ENCODE data around the gene USP22.
A peak's percentile ranks its signal among the peaks of the same experiment; 100 is the strongest.

Gene USP22

GRCh38 chr17:21044971-21045370 lies 2.2 kb upstream of the USP22 start:
- Histone ChIP-seq H3K4me1 (ENCODE audit: control insufficient read depth, insufficient read depth, low read length) (peaks cover 12% of the 10 kb centered on the region), H3K9ac (ENCODE audit: low read depth, low read length) (no peak overlapping the region), H3K9me3 (replicated peaks; ENCODE audit: low read length) (no peaks in the 10 kb centered on the region), H3K4me3 (ENCODE audit: low read length) (no peak overlapping the region), H3K4me2 (ENCODE audit: low read length) (no peak overlapping the region), H3K36me3 (ENCODE audit: insufficient read depth, low read length) (no peaks in the 10 kb centered on the region), H3K27me3 (ENCODE audit: control insufficient read depth, insufficient read depth, low read length) (no peaks in the 10 kb centered on the region)

GRCh38 chr17:21043296-21044232 lies 753 bp upstream of the USP22 start:
- Histone ChIP-seq H3K4me2 (ENCODE audit: low read length) (peak overlapping the region; percentile 89), H3K36me3 (ENCODE audit: insufficient read depth, low read length) (no peaks in the 10 kb centered on the region), H3K4me3 (ENCODE audit: low read length) (peak overlapping the region; percentile 81), H3K9ac (ENCODE audit: low read depth, low read length) (peak overlapping the region; percentile 94), H3K9me3 (replicated peaks; ENCODE audit: low read length) (no peaks in the 10 kb centered on the region), H3K27me3 (ENCODE audit: control insufficient read depth, insufficient read depth, low read length) (no peaks in the 10 kb centered on the region), H3K4me1 (ENCODE audit: control insufficient read depth, insufficient read depth, low read length) (peaks cover 18% of the 10 kb centered on the region)

- H3K9me3 ChIP-seq (replicated peaks; ENCODE audit: low read length): no peaks in the 10 kb centered on the region
- H3K27me3 ChIP-seq (ENCODE audit: control insufficient read depth, insufficient read depth, low read length): no peaks in the 10 kb centered on the region
- H3K4me1 ChIP-seq (ENCODE audit: control insufficient read depth, insufficient read depth, low read length): peaks cover 28% of the 10 kb centered on the region
- peak overlapping the region; percentile 93 for H3K4me3 ChIP-seq (ENCODE audit: low read length)
- peaks cover 5% of the 10 kb centered on the region for H3K36me3 ChIP-seq (ENCODE audit: insufficient read depth, low read length)
- H3K4me2 ChIP-seq (ENCODE audit: low read length): peak overlapping the region; percentile 86
- peak overlapping the region; percentile 100 for H3K9ac ChIP-seq (ENCODE audit: low read depth, low read length)
Observed at GRCh38 chr17:21041741-21042457, 912 bp downstream of the USP22 start.

- H3K4me3 ChIP-seq (ENCODE audit: low read length): peak overlapping the region; percentile 93
- H3K9me3 ChIP-seq (replicated peaks; ENCODE audit: low read length): no peaks in the 10 kb centered on the region
- H3K9ac ChIP-seq (ENCODE audit: low read depth, low read length): peak overlapping the region; percentile 100
- peaks cover 44% of the 10 kb centered on the region for H3K4me1 ChIP-seq (ENCODE audit: control insufficient read depth, insufficient read depth, low read length)
- H3K27me3 ChIP-seq (ENCODE audit: control insufficient read depth, insufficient read depth, low read length): no peaks in the 10 kb centered on the region
- peaks cover 7% of the 10 kb centered on the region for H3K36me3 ChIP-seq (ENCODE audit: insufficient read depth, low read length)
- H3K4me2 ChIP-seq (ENCODE audit: low read length): peak overlapping the region; percentile 86
Observed at GRCh38 chr17:21039839-21040575, 2.8 kb downstream of the USP22 start.

- Histone ChIP-seq H3K36me3 (ENCODE audit: insufficient read depth, low read length) (peaks cover 7% of the 10 kb centered on the region), H3K9me3 (replicated peaks; ENCODE audit: low read length) (no peaks in the 10 kb centered on the region), H3K4me1 (ENCODE audit: control insufficient read depth, insufficient read depth, low read length) (peaks cover 64% of the 10 kb centered on the region), H3K9ac (ENCODE audit: low read depth, low read length) (no peak overlapping the region), H3K27me3 (ENCODE audit: control insufficient read depth, insufficient read depth, low read length) (no peaks in the 10 kb centered on the region), H3K4me3 (ENCODE audit: low read length) (peak overlapping the region; percentile 12), H3K4me2 (ENCODE audit: low read length) (peak overlapping the region; percentile 43)
Observed at GRCh38 chr17:21037117-21037803, 5.6 kb downstream of the USP22 start.

- Histone ChIP-seq H3K4me2 (ENCODE audit: low read length) (peak overlapping the region; percentile 43), H3K9me3 (replicated peaks; ENCODE audit: low read length) (no peaks in the 10 kb centered on the region), H3K27me3 (ENCODE audit: control insufficient read depth, insufficient read depth, low read length) (no peaks in the 10 kb centered on the region), H3K4me3 (ENCODE audit: low read length) (no peak overlapping the region), H3K36me3 (ENCODE audit: insufficient read depth, low read length) (peaks cover 7% of the 10 kb centered on the region), H3K4me1 (ENCODE audit: control insufficient read depth, insufficient read depth, low read length) (peaks cover 73% of the 10 kb centered on the region), H3K9ac (ENCODE audit: low read depth, low read length) (no peak overlapping the region)
Observed at GRCh38 chr17:21036361-21036881, 6.4 kb downstream of the USP22 start.

- peak overlapping the region; percentile 71 for H3K4me2 ChIP-seq (ENCODE audit: low read length)
- peak overlapping the region; percentile 25 for H3K9ac ChIP-seq (ENCODE audit: low read depth, low read length)
- H3K4me1 ChIP-seq (ENCODE audit: control insufficient read depth, insufficient read depth, low read length): peaks cover 78% of the 10 kb centered on the region
- H3K27me3 ChIP-seq (ENCODE audit: control insufficient read depth, insufficient read depth, low read length): no peaks in the 10 kb centered on the region
- peaks cover 7% of the 10 kb centered on the region for H3K36me3 ChIP-seq (ENCODE audit: insufficient read depth, low read length)
- H3K9me3 ChIP-seq (replicated peaks; ENCODE audit: low read length): no peaks in the 10 kb centered on the region
- H3K4me3 ChIP-seq (ENCODE audit: low read length): peak overlapping the region; percentile 6
Observed at GRCh38 chr17:21035406-21035805, 7.4 kb downstream of the USP22 start.

- peak overlapping the region; percentile 71 for H3K4me2 ChIP-seq (ENCODE audit: low read length)
- H3K9ac ChIP-seq (ENCODE audit: low read depth, low read length): peak overlapping the region; percentile 25
- peaks cover 79% of the 10 kb centered on the region for H3K4me1 ChIP-seq (ENCODE audit: control insufficient read depth, insufficient read depth, low read length)
- H3K36me3 ChIP-seq (ENCODE audit: insufficient read depth, low read length): peaks cover 7% of the 10 kb centered on the region
- no peaks in the 10 kb centered on the region for H3K9me3 ChIP-seq (replicated peaks; ENCODE audit: low read length)
- peak overlapping the region; percentile 6 for H3K4me3 ChIP-seq (ENCODE audit: low read length)
- H3K27me3 ChIP-seq (ENCODE audit: control insufficient read depth, insufficient read depth, low read length): no peaks in the 10 kb centered on the region
Observed at GRCh38 chr17:21034340-21035235, 8.2 kb downstream of the USP22 start.

- H3K9ac ChIP-seq (ENCODE audit: low read depth, low read length): no peak overlapping the region
- H3K9me3 ChIP-seq (replicated peaks; ENCODE audit: low read length): no peaks in the 10 kb centered on the region
- no peak overlapping the region for H3K4me3 ChIP-seq (ENCODE audit: low read length)
- H3K27me3 ChIP-seq (ENCODE audit: control insufficient read depth, insufficient read depth, low read length): no peaks in the 10 kb centered on the region
- H3K4me2 ChIP-seq (ENCODE audit: low read length): peak overlapping the region; percentile 30
- peaks cover 9% of the 10 kb centered on the region for H3K36me3 ChIP-seq (ENCODE audit: insufficient read depth, low read length)
- peaks cover 88% of the 10 kb centered on the region for H3K4me1 ChIP-seq (ENCODE audit: control insufficient read depth, insufficient read depth, low read length)
Observed at GRCh38 chr17:21033350-21033749, 9.5 kb downstream of the USP22 start.

GRCh38 chr17:21031756-21032396 lies 10.9 kb downstream of the USP22 start:
- peaks cover 80% of the 10 kb centered on the region for H3K4me1 ChIP-seq (ENCODE audit: control insufficient read depth, insufficient read depth, low read length)

More at GRCh38 chr17:21031756-21032396, 10.9 kb downstream of the USP22 start:
- no peaks in the 10 kb centered on the region for H3K9me3 ChIP-seq (replicated peaks; ENCODE audit: low read length)
- H3K4me2 ChIP-seq (ENCODE audit: low read length): no peak overlapping the region
- H3K36me3 ChIP-seq (ENCODE audit: insufficient read depth, low read length): peaks cover 18% of the 10 kb centered on the region
- H3K27me3 ChIP-seq (ENCODE audit: control insufficient read depth, insufficient read depth, low read length): no peaks in the 10 kb centered on the region
- no peak overlapping the region for H3K4me3 ChIP-seq (ENCODE audit: low read length)
- H3K9ac ChIP-seq (ENCODE audit: low read depth, low read length): no peak overlapping the region
